Smooth muscle cell (in vitro differentiated cells): ENCODE measurements around the gene TMEM130. TPM values are rescaled to one million over a fixed set of nuclear protein-coding genes. Genes with fewer than 3 reads are reported as not detected.

ENCODE experiments used
- DNase-seq: peaks from one replicate; lab custom pipeline; 2025; ENCODE audit not compliant: unreplicated experiment; lab: John Stamatoyannopoulos, UW
- H2AFZ ChIP-seq: fragments of 200-600 bp; sonication (generic); 2 replicates; pipeline ENCODE4 v1.6.0; 2016; ENCODE audit warnings: antibody characterized with exemption, low read depth, mild to moderate bottlenecking
- H3F3A ChIP-seq: fragments of 200-600 bp; sonication (generic); 2 replicates; pipeline ENCODE4 v1.6.0; 2017; ENCODE audit warnings: antibody characterized with exemption, low read depth
- H3K27ac ChIP-seq: fragments of 200-600 bp; sonication (generic); 2 replicates; pipeline ENCODE4 v1.5.1; 2016; ENCODE audit warnings: low read depth, mild to moderate bottlenecking
- H3K27me3 ChIP-seq: fragments of 200-600 bp; sonication (generic); 2 replicates; pipeline ENCODE4 v1.6.1; 2016; ENCODE audit warnings: low read depth, mild to moderate bottlenecking
- H3K36me3 ChIP-seq: fragments of 200-600 bp; sonication (generic); 2 replicates; pipeline ENCODE4 v1.5.1; 2016; ENCODE audit warnings: low read depth
- H3K4me1 ChIP-seq: fragments of 200-600 bp; sonication (generic); 2 replicates; pipeline ENCODE4 v1.5.1; 2016; ENCODE audit warnings: low read depth
- H3K4me2 ChIP-seq: fragments of 200-600 bp; sonication (generic); 2 replicates; pipeline ENCODE4 v1.6.0; 2016; ENCODE audit warnings: mild to moderate bottlenecking
- H3K4me3 ChIP-seq: fragments of 200-600 bp; sonication (generic); 2 replicates; pipeline ENCODE4 v1.5.1; 2016; ENCODE audit warnings: mild to moderate bottlenecking
- H3K79me2 ChIP-seq: fragments of 200-600 bp; sonication (generic); 2 replicates; pipeline ENCODE4 v1.6.0; 2016; ENCODE audit warnings: low read depth, mild to moderate bottlenecking
- H3K9ac ChIP-seq: fragments of 200-600 bp; sonication (generic); 2 replicates; pipeline ENCODE4 v1.6.0; 2016; ENCODE audit warnings: low read depth
- H3K9me3 ChIP-seq: fragments of 200-600 bp; sonication (generic); replicated peaks from 2 replicates; pipeline ENCODE4 v1.5.1; 2016; ENCODE audit warnings: low read depth
- H4K20me1 ChIP-seq: fragments of 200-600 bp; sonication (generic); 2 replicates; pipeline ENCODE4 v1.6.0; 2016; ENCODE audit warnings: low read depth
- WGBS: methylation state at CpG from one replicate; pipeline ENCODE4 v1.1.7; 2016; ENCODE audit warnings: low lambda C conversion rate; 5-methylcytosine and 5-hydroxymethylcytosine counted together
- polyA plus RNA-seq: library from polyadenylated mRNA; unstranded; fragments of >200 nt; fragmentation: Nextera tagmentation; extraction: Ambion mirVana; gene quantifications from 2 replicates; pipeline ENCODE4 v1.2.1, GENCODE V29; 2016
- total RNA-seq: library from RNA; depleted of rRNA; stranded (reverse); fragments of >200 nt; gene quantifications from 2 replicates; pipeline ENCODE4 v1.2.3, GENCODE V29; 2014
- TF ChIP-seq, protein P1 (sequence below): fragments of 200-600 bp; sonication (generic); IDR thresholded peaks from 2 replicates; pipeline ENCODE4 v1.5.1; 2017; ENCODE audit warnings: borderline replicate concordance, mild to moderate bottlenecking, antibody characterized with exemption; ENCODE audit not compliant: insufficient read depth, poor library complexity, severe bottlenecking

TMEM130 gene
- total and polyA plus RNA-seq, 2 experiments from 2014 or later, result 0.22 to 0.83 TPM

DNA sequence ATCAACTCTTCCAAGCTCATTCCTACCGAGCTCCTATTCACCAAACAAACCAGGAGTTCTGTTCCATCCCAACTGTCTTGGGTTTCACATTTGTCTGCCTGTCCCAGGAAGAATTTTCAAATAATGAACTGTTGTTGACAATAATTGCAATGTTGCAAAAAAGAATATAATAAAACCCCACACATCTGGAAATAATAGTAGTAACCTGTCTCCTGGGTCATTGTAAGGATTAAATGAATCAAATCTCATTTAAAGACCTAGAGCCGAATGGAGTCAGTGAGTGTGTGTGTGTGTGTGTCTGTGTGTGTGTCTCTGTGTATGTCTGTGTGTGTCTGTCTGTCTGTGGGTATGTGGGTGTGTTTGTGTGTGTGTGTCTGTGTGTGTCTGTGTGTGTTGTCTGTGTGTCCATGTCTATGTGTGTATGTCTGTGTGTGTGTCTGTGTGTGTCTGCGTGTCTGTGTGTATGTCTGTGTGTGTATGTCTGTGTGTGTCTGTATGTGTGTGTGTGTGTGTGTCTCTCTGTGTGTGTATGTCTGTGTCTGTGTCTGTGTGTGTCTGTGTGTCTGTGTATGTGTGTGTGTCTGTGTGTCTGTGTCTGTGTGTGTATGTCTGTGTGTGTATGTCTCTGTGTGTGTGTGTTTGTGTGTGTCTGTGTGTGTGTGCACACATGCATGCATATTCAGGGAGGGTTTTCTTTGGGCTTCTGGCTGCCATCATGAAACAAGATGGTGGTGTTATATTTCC is 52.7 kb downstream of the TMEM130 start:
- Histone ChIP-seq H3K9ac (no peak overlapping the region), H3K4me3 (no peak overlapping the region), H2AFZ (no peak overlapping the region), H4K20me1 (no peaks in the 10 kb centered on the region), H3K27ac (no peak overlapping the region), H3K36me3 (no peaks in the 10 kb centered on the region), H3K9me3 (no peaks in the 10 kb centered on the region), H3F3A (no peaks in the 10 kb centered on the region), H3K4me1 (no peaks in the 10 kb centered on the region), H3K79me2 (no peaks in the 10 kb centered on the region), H3K27me3 (no peaks in the 10 kb centered on the region), H3K4me2 (no peak overlapping the region)
- WGBS, result 97% methylated on average over 3 of the region's 3 CpGs
- DNase-seq, result no peak
- TF ChIP-seq, protein P1, sequence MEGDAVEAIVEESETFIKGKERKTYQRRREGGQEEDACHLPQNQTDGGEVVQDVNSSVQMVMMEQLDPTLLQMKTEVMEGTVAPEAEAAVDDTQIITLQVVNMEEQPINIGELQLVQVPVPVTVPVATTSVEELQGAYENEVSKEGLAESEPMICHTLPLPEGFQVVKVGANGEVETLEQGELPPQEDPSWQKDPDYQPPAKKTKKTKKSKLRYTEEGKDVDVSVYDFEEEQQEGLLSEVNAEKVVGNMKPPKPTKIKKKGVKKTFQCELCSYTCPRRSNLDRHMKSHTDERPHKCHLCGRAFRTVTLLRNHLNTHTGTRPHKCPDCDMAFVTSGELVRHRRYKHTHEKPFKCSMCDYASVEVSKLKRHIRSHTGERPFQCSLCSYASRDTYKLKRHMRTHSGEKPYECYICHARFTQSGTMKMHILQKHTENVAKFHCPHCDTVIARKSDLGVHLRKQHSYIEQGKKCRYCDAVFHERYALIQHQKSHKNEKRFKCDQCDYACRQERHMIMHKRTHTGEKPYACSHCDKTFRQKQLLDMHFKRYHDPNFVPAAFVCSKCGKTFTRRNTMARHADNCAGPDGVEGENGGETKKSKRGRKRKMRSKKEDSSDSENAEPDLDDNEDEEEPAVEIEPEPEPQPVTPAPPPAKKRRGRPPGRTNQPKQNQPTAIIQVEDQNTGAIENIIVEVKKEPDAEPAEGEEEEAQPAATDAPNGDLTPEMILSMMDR, result no peak

DNA sequence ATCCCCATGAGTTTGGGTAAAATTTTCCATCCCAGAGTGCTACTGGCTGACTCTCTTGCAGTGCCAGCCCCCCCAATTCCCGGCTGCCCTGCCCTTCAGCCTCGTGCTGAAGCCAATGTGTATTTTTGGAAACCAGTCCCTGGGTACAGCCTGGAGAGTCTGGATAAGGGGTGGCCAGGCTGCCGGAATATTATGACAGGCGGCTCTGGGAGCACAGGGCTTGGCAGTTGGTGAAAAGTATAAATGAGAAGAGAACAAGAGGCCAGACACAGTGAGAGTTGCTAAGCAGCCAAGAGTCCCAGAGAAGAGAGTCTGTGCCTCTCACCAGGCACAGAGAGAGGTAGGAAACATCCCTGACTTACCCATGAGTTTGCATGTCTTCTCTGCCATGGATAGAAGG is 53.6 kb downstream of the TMEM130 start:
- H3K27ac ChIP-seq, result no peak overlapping the region
- 94% methylated on average over 4 of the region's 4 CpGs for WGBS
- no peak overlapping the region for H3K4me2 ChIP-seq
- no peaks in the 10 kb centered on the region for H3F3A ChIP-seq
- no peak overlapping the region for H3K9ac ChIP-seq
- H4K20me1 ChIP-seq, result no peaks in the 10 kb centered on the region
- no peak for DNase-seq
- H3K9me3 ChIP-seq, result no peaks in the 10 kb centered on the region
- H3K4me1 ChIP-seq, result no peaks in the 10 kb centered on the region
- H2AFZ ChIP-seq, result no peak overlapping the region
- H3K36me3 ChIP-seq, result no peaks in the 10 kb centered on the region
- no peaks in the 10 kb centered on the region for H3K27me3 ChIP-seq
- TF ChIP-seq, protein P1, result no peak
- no peaks in the 10 kb centered on the region for H3K79me2 ChIP-seq
- no peak overlapping the region for H3K4me3 ChIP-seq

DNA sequence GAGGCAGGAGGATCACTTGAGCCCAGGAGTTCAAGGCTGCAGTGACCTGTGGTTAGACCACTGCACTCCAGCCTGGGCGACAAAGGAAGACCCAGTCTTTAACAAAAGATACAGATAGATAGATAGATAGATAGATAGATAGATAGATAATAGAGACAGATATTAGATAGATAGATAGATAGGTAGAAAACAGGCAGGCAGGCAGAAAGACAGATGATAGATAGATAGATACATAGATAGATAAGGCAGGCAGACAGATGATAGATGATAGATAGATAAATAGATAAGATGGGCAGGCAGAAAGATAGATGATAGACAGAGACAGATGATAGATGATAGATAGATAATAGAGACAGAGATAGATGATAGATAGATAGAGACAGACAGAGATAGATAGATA is 54.5 kb downstream of the TMEM130 start:
- no peaks in the 10 kb centered on the region for H3K9me3 ChIP-seq
- WGBS, result 95% methylated on average over 1 of the region's 1 CpG
- no peaks in the 10 kb centered on the region for H3K36me3 ChIP-seq
- no peak overlapping the region for H3K4me2 ChIP-seq
- no peaks in the 10 kb centered on the region for H3F3A ChIP-seq
- DNase-seq, result no peak
- no peak overlapping the region for H3K9ac ChIP-seq
- no peaks in the 10 kb centered on the region for H3K4me1 ChIP-seq
- TF ChIP-seq, protein P1, result no peak
- H2AFZ ChIP-seq, result no peak overlapping the region
- H3K27ac ChIP-seq, result no peak overlapping the region
- H3K4me3 ChIP-seq, result no peak overlapping the region
- H3K79me2 ChIP-seq, result no peaks in the 10 kb centered on the region
- H3K27me3 ChIP-seq, result no peaks in the 10 kb centered on the region
- no peaks in the 10 kb centered on the region for H4K20me1 ChIP-seq

DNA sequence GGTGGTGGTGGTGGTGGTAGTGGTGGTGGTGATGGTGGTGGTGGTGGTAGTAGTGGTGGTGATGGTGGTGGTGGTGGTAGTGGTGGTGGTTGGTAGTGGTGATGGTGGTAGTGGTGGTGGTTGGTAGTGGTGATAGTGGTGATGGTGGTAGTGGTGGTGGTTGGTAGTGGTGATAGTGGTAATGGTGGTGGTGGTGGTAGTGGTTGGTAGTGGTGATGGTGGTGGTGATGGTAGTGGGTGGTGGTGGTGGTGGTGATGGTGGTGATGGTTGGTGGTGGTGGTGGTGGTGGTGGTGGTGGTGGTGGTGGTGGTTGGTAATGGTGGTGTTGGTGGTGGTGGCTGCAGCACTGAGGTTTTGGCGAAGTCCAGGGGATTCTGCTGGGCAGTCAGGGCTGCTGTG is 58.5 kb downstream of the TMEM130 start:
- no peak for DNase-seq
- Histone ChIP-seq H3F3A (no peaks in the 10 kb centered on the region), H3K4me3 (no peak overlapping the region), H3K27me3 (no peaks in the 10 kb centered on the region), H2AFZ (no peak overlapping the region), H3K79me2 (no peaks in the 10 kb centered on the region), H4K20me1 (no peaks in the 10 kb centered on the region), H3K36me3 (no peaks in the 10 kb centered on the region), H3K4me2 (no peak overlapping the region), H3K4me1 (no peaks in the 10 kb centered on the region), H3K9ac (no peak overlapping the region), H3K27ac (no peak overlapping the region), H3K9me3 (no peaks in the 10 kb centered on the region)
- TF ChIP-seq, protein P1, result no peak
- 100% methylated on average over 1 of the region's 1 CpG for WGBS
